Measurements from ENCODE around the gene CEACAM21.
A peak's percentile ranks its signal among the peaks of the same experiment; 100 is the strongest.

CEACAM21 gene

GRCh38 chr19:41541990-41542584 lies 33.9 kb upstream of the CEACAM21 start:
- DNase-seq (ENCODE audit: low read depth) = peak; percentile 86
- peak; percentile 64 for TF ChIP-seq CTCF (IDR thresholded peaks at IDR 0.05; ENCODE audit: insufficient read depth, low read depth, low read length, missing control alignments)
- H3K4me3 ChIP-seq (ENCODE audit: low read depth, low read length) = no peak overlapping the region

- no peak for DNase-seq (ENCODE audit: low read depth)
- no peak for TF ChIP-seq CTCF (IDR thresholded peaks at IDR 0.05; ENCODE audit: insufficient read depth, low read depth, low read length, missing control alignments)
- no peak overlapping the region for H3K4me3 ChIP-seq (ENCODE audit: low read depth, low read length)
Observed at GRCh38 chr19:41542622-41543021, 33.3 kb upstream of the CEACAM21 start.

- H3K4me3 ChIP-seq (ENCODE audit: low read depth, low read length) = no peak overlapping the region
- TF ChIP-seq CTCF (IDR thresholded peaks at IDR 0.05; ENCODE audit: insufficient read depth, low read depth, low read length, missing control alignments) = no peak
- no peak for DNase-seq (ENCODE audit: low read depth)
Observed at GRCh38 chr19:41543582-41543981, 32.4 kb upstream of the CEACAM21 start.

- TF ChIP-seq CTCF (IDR thresholded peaks at IDR 0.05; ENCODE audit: insufficient read depth, low read depth, low read length, missing control alignments) = no peak
- peak; percentile 66 for DNase-seq (ENCODE audit: low read depth)
- peak overlapping the region; percentile 61 for H3K4me3 ChIP-seq (ENCODE audit: low read depth, low read length)
Observed at GRCh38 chr19:41545547-41545946, 30.4 kb upstream of the CEACAM21 start.

GRCh38 chr19:41546386-41546789 lies 29.6 kb upstream of the CEACAM21 start:
- peak overlapping the region; percentile 61 for H3K4me3 ChIP-seq (ENCODE audit: low read depth, low read length)
- DNase-seq (ENCODE audit: low read depth) = peak; percentile 82
- no peak for TF ChIP-seq CTCF (IDR thresholded peaks at IDR 0.05; ENCODE audit: insufficient read depth, low read depth, low read length, missing control alignments)

- DNase-seq (ENCODE audit: low read depth) = no peak
- no peak overlapping the region for H3K4me3 ChIP-seq (ENCODE audit: low read depth, low read length)
- TF ChIP-seq CTCF (IDR thresholded peaks at IDR 0.05; ENCODE audit: insufficient read depth, low read depth, low read length, missing control alignments) = no peak
Observed at GRCh38 chr19:41546961-41547360, 29.0 kb upstream of the CEACAM21 start.

GRCh38 chr19:41547569-41547968 lies 28.4 kb upstream of the CEACAM21 start:
- DNase-seq (ENCODE audit: low read depth) = no peak
- H3K4me3 ChIP-seq (ENCODE audit: low read depth, low read length) = no peak overlapping the region
- no peak for TF ChIP-seq CTCF (IDR thresholded peaks at IDR 0.05; ENCODE audit: insufficient read depth, low read depth, low read length, missing control alignments)

All from GM12865 (cell line).